NOMO-1 (cell line): ENCODE data around the gene CYP11A1.

Experiments
- DNase-seq, 2 experiments: peaks; one replicate each; lab custom pipeline; 2025; ENCODE audit not compliant: unreplicated experiment in 2 of 2; lab: John Stamatoyannopoulos, UW

Gene CYP11A1

GRCh38 chr15:74389241-74390048 lies 22.0 kb upstream of the CYP11A1 start:
- DNase-seq, result no peak

DNA sequence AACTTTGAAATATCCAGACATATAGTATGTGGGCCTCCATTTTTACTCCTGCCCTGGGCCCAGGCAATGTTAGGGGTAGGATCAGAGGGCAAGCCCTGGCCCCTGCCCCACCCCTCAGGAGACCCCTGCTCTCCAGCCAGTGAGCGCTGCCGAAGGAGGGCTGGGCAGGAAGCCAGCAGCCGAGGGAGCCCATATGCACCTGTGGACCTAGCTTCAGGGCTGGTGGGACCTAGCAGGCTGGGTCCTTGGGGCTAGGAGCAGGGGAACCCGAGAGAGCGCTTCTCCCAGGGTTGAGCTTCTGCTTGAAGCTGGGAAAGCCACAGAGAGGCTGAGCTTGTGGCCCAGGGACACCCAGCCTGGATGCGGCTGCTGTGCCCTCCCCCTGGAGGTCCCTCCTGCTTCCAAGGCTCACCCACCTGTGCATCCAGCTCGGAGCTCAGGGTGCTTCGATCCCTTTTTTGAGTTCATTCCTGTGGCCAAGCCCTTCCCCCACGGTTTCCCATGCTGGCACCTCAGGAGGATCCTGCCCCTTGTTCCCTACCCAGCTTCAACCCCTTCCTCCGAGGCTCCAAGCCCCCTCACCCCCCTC lies 21.0 kb upstream of the CYP11A1 start:
- no peak for DNase-seq

DNA sequence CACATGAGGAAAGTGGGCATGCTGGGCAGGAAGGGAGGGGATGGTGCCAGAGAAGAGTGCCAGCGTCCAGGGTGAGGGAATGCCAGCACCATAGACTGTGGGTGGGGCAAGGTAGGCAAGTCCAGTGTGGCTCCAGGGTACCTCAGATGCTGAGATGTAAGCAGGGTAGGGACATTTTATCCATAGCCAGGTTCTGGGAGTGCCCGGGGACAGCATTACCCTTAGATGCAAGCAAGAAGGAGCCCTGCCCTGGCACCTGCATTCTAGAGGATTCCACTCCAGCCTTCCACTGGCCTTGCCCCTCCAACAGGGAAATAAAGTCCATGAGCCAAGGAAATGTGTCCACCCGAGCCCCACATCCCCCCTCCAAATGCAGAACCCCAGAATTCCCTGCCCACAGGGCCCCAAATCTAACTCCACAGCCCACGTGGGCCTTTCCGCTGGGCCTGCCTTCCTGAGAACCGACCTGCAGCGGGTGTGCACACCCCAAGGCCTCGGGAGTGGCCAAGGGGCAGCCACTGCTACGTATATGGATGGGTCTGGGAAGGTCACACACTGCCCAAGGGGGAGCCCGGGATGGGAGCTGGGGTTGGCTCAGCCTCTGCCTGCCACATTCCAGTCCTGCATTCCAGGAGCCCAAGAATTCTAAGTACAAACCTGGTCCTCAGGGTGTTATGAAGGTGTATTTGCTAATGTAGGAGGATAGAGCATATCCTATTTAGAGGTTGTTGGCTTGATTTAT lies 20.3 kb upstream of the CYP11A1 start:
- DNase-seq, result no peak

DNA sequence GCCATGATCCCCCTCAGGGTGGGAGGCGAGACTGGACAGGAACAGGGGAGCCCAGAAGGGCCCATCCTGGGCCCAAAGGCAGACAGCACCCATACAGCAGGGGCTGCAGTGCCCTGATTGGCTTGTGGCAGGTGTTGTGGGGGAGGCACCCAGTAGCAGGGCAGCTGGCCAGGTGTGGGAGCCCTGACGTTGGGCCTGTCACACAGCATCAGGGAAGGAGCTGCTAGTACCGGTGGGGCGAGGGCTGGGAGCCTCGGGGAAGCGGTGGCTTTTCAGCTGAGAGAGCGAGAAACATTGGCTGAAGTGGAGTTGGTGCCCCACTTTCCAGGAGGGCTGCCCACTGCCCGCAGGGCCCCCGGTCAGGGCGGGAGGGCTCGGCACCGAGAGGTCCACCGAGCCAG lies 19.7 kb upstream of the CYP11A1 start:
- no peak for DNase-seq

DNA sequence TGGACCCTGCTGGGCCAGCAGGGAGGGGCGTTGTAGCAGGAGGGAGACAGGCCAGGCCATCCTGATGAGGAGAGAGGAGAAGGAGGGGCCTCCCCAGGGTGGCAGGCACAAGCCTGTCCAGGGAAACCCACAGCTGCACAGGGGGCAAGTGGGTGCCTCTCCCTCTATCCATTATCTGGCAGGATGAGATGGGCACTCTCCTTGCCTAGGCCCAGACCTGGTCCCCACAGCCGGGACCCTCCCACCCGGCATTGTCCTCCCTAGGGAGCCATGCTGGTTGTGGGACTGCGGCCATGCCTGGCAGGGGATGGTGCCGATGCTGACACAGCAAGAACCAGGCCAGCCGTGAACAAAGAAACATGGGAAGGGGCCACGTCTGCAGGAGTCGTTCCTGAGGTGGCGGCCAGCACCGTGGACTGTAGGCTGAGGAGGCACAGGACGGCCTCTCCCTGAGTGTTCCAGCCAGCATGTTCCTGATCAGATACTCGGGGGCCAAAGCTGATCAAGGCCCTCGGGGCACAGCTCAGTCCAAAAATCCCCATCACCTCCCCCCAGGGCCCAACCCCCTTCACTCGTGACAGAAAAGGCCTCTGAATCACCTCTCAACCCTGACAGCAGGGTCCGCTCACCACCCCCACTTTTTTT lies 19.2 kb upstream of the CYP11A1 start:
- no peak for DNase-seq

DNA sequence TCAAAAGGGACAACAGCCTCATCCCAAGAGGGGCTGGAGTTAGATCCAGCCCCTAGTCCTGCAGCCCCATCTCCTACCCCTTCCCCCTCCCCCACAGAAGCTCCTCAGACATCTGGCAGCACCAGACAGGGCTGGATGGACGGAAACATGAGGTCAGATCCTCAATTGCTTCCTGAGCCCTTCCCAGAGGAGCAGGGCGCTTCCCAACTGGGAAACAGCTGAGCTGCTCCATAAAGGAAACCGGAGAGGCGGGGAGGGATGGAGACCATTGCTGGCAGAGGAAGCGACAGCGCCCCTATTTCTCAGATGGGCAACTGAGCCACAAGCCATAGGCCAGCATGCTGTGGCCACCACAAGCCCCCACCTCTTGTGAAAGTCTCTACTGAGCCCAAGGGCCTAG lies 18.3 kb upstream of the CYP11A1 start:
- DNase-seq, result no peak

DNA sequence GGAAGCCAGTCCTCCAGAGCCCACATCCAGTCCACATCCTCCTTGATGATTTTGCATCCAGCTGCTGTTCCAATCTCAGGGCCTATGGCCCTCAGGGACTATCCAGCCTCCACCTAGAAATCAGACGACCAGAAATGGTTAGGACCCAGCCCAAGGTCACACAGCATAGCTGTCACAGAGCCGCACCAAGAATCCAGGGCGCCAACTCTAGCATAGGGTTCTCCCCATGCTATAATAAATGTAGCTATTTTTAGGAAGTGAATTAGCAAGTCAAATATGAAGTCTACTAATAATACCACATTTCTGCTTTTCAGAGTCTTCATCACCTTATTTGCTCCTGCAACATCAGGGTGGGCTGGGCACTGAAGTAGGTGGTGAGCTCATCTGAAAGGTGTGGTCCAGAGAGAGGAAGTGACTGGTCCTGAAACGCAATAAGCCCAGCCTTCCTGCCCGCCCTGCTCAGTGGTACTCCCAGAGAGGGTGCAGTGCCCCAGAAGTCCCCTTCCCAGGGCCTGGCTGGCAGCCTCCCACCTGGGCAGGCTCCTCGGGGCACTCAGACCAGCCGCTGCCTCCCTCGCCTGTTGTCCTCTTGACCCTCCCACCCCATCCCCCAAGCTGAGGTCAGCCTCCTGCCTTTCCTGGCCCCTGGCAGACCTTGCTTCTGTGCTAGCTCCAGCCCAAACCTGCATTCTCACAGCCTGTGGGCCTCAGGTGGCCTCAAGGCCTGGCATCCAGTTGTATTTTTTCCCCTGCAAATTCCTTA lies 17.6 kb upstream of the CYP11A1 start:
- peak; percentile 56 to 88 for DNase-seq

GRCh38 chr15:74384566-74384880 lies 17.1 kb upstream of the CYP11A1 start:
- no peak for DNase-seq

DNA sequence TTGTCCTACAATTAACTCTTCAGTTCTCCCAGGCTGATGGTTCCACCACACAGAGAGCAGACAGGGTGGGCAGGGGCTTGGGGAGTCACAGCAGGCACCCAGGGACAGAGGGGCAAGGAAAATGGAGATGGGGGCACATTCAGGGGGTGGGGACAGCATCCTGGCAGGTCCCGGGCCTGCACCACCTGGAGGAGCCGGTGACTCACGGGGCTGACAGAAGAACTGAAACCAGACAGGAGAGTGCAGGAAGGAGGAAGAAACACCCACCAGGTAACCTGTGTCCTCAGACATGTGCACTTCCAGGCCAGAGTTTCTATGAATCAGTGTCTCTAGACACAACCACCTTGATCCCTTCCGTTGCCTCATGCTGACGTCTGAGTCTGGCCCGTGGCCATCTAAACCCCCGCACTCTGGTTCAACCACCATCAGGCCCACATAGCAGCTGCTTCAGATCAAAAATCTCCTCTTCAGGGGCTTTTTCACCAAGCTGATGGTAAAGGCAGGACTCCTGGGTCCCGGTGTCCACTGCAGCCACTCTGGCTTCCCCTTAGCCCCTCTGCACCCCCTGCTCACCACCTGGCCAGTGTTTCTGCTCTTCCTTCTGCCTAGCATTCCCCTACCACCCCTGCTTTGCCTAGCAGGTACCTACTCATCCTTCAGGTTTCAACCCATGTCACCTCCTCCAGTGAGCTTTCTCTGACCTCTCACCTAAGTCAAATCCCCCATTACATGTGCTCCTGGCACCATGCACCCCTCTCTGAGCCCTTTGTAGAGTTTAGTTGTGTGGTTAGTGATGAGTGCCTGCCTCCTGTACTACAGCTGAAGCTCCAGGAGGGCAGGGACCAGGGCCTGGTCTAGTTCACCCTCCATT lies 16.5 kb upstream of the CYP11A1 start:
- no peak for DNase-seq

- no peak for DNase-seq
Measured at GRCh38 chr15:74383286-74383685, 15.8 kb upstream of the CYP11A1 start.

DNA sequence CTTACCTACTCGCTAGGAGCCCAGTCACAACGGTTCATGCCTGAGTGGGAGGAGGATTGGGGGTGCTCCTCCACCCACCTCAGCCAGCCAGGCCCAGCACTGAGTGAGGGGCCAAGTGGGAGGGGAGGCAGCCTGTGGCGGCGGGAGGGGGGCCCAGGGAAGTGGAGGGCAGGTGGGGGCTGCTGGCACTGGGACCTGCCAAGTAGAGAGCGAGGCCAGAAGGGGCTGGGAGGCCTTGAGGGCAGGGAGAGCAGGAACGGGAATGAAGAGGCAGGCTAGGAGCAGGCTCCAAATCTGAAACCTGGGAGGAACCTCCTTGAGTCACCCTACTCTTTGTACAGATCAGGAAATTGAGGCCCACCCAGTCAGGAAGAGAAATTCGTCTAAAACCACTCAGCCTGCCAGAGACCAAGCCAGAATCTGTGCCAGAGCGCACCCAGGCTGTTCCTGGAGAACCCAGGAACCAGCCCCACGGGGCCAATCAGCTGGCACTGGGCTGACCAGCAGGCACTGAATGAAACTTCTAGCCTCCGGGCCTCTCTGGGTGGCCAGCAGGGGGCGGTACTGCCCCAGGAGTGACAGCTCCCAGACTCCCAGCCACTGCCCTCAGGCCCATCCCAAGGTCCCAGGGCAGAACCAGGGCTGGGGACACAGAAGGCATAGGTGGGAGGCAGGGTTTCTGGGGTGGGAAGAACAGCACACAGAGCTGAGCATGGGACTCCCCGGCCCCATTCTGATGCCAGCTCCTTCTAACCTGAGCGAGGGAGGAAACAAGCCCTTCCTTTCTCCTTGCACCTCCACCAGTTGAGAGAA lies 14.8 kb upstream of the CYP11A1 start:
- peak; percentile 54 to 71 for DNase-seq

DNA sequence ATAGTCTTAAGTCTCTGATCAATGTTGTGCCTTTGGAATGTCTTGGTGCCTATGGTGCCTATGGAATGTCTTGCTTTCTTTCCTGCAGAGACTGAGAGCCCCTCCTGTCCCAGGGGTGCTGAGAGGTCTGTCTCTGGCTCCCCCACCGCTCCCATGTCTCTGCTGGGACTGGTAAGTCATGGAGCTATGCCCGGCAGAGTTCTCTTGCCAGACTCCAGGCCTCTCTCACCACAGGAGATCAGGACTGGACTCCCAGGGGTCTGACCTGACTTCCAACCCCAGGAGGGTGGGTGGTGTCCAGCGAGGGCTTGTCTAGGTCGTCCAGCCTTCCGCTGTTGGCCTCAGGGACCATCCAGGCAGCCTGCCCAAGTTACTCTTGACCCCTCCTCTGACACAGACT lies 14.0 kb upstream of the CYP11A1 start:
- no peak for DNase-seq

- no peak for DNase-seq
Measured at GRCh38 chr15:74381190-74381453, 13.7 kb upstream of the CYP11A1 start.

GRCh38 chr15:74380361-74381189 lies 13.1 kb upstream of the CYP11A1 start:
- no peak for DNase-seq

DNA sequence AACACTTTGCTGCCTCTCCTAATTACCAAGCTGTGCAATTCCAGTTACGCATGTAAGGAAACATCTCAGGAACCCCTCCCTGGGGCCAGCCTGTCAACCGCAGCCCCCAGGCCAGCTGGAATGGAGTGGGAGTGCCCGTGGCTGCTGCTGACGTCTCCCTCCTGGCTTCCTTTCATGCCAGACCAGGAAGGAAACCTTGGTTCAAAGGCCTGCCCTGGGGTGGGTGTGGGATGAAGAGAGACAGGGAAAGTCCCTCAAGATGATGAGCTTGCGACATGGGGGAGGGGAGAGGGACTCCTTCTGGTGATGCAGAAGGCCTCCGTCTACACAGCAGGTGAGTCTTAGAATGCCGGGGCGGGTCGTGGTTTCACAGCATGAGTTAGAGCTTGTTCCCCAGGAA lies 11.4 kb upstream of the CYP11A1 start:
- DNase-seq, result no peak

GRCh38 chr15:74377831-74378766 lies 10.7 kb upstream of the CYP11A1 start:
- DNase-seq, result no peak

DNA sequence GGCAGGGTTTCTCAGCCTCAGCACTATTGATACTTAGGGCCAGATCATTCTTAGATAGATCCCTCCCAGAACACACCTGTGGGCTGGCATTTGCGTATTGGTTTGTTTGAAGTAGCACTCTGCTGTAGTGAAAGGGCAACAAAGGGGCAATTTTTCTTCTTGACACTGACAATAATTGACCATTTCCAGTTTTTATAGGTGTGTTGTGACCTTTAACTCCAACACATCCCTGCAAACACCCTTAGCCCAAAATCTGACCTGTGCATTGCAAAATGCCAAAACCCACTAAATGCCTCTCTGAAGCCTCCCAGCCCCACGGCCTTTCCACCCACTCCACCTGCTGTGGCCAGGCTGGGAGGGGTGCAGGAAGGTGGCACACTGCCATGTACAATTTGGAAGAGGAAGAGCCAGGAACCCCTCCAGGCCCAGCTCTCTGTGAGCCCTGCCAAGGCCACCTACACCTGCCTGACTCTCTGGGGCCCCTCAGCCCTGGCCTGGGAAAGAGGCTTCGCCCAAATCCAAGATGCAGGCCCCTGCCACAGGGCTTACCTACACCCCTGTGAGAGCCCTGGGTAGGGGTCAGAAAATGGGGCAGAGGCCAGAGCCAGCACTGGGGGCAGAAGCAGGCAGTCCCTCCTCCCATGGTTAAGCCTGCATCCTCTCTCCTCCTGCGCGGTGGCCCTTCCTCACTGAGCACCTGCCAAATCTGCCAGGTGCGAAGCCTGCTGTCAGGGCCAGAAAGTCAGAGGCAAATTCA lies 9.6 kb upstream of the CYP11A1 start:
- no peak for DNase-seq
